Endothelial cell of umbilical vein (primary cell): ENCODE data around the gene TTC4. TPM values are rescaled to one million over a fixed set of nuclear protein-coding genes. Genes with fewer than 3 reads are reported as not detected.

Source experiments
- BruUV-seq: library from RNA; stranded (reverse); fragments of 400-500 nt; replicated peaks from 2 replicates; lab custom pipeline; 2021; lab: Mats Ljungman, UMichigan
- CTCF ChIA-PET: fragments of 300-600, 350-600 bp; sonication (Branson Sonifier 250); formaldehyde crosslinking; loops from one replicate; lab custom pipeline; 2021; ENCODE audit warnings: antibody characterized with exemption, inconsistent platforms; lab: Charles Lee
- POLR2A ChIA-PET: fragments of 300-600, 350-600 bp; sonication (Branson Sonifier 250); formaldehyde crosslinking; loops from one replicate; lab custom pipeline; 2021; ENCODE audit warnings: antibody characterized with exemption, inconsistent platforms; lab: Charles Lee
- DNase-seq: peaks from one replicate; pipeline ENCODE4 v3.0.0-alpha.2; 2011; ENCODE audit warnings: low read depth, low spot score
- FAIRE-seq: peaks from 2 replicates; lab custom pipeline; 2011; peaks lifted over from hg19 to GRCh38; lab: Jason Lieb, UNC
- H2AFZ ChIP-seq: 2 replicates; pipeline ENCODE4 v1.6.0; 2012; ENCODE audit warnings: low read depth, low read length, control low read depth, inconsistent platforms
- H3K27ac ChIP-seq: 2 replicates; pipeline ENCODE4 v1.5.1; 2011; ENCODE audit warnings: low read depth, mild to moderate bottlenecking, control low read depth, low read length, moderate library complexity; ENCODE audit not compliant: insufficient read depth
- H3K27me3 ChIP-seq, 2 experiments: 2 replicates each; pipeline versions ENCODE4 v1.6.0 to v1.6.1; 2011; ENCODE audit warnings: low read length in 2 of 2, mixed read lengths in 1 of 2; ENCODE audit not compliant: control insufficient read depth in 2 of 2, insufficient read depth in 2 of 2
- H3K36me3 ChIP-seq, 2 experiments: 2 replicates in 1 of 2; 3 replicates in 1 of 2; pipeline ENCODE4 v1.5.1; 2011; ENCODE audit warnings: low read length in 2 of 2, mild to moderate bottlenecking in 1 of 2, moderate library complexity in 1 of 2; ENCODE audit not compliant: control insufficient read depth in 2 of 2, insufficient read depth in 2 of 2; ENCODE audit errors: extremely low read depth in 1 of 2
- H3K4me1 ChIP-seq: 3 replicates; pipeline ENCODE4 v1.5.1; 2011; ENCODE audit warnings: mild to moderate bottlenecking, low read length; ENCODE audit not compliant: control insufficient read depth, insufficient read depth; ENCODE audit errors: extremely low read depth
- H3K4me2 ChIP-seq: 2 replicates; pipeline ENCODE4 v1.6.1; 2011; ENCODE audit warnings: low read length, control low read depth, mixed read lengths; ENCODE audit not compliant: insufficient read depth
- H3K4me3 ChIP-seq, 3 experiments: fragments of 200-600 bp in 1 of 3; sonication (generic), shearing (Covaris generic) in 1 of 3; replicated peaks in 1 of 3; 2 replicates each; pipeline ENCODE4 v1.5.1; 2011 to 2016; ENCODE audit warnings: control low read depth in 3 of 3, low read length in 3 of 3, mild to moderate bottlenecking in 2 of 3, inconsistent platforms in 1 of 3, low read depth in 1 of 3, moderate library complexity in 1 of 3; ENCODE audit not compliant: insufficient read depth in 1 of 3
- H3K79me2 ChIP-seq: 2 replicates; pipeline ENCODE4 v1.6.0; 2012; ENCODE audit warnings: low read length, inconsistent platforms; ENCODE audit not compliant: control insufficient read depth, insufficient read depth
- H3K9ac ChIP-seq: replicated peaks from 2 replicates; pipeline ENCODE3; 2011; ENCODE audit warnings: low read length, control low read depth; ENCODE audit not compliant: insufficient read depth; ENCODE audit errors: extremely low read depth
- H3K9me1 ChIP-seq: replicated peaks from 3 replicates; pipeline ENCODE4 v1.6.0; 2011; ENCODE audit warnings: mild to moderate bottlenecking, low read length; ENCODE audit not compliant: control insufficient read depth, insufficient read depth; ENCODE audit errors: extremely low read depth
- H3K9me3 ChIP-seq: replicated peaks from 2 replicates; pipeline ENCODE4 v1.5.1; 2012; ENCODE audit warnings: low read length, inconsistent platforms; ENCODE audit not compliant: control insufficient read depth, insufficient read depth
- H4K20me1 ChIP-seq: replicated peaks from 2 replicates; pipeline ENCODE3; 2011; ENCODE audit warnings: mild to moderate bottlenecking, low read length; ENCODE audit not compliant: control insufficient read depth, insufficient read depth; ENCODE audit errors: extremely low read depth
- CTCF ChIP-seq, 2 donors: IDR thresholded peaks; 1 replicate in 1 of 2; 2 replicates in 1 of 2; pipeline ENCODE4 v1.5.1; 2011; ENCODE audit warnings: low read length in 2 of 2, mild to moderate bottlenecking in 2 of 2, moderate library complexity in 2 of 2, control low read depth in 1 of 2, inconsistent platforms in 1 of 2, low read depth in 1 of 2; ENCODE audit not compliant: insufficient read depth in 1 of 2; ENCODE audit errors: extremely low read depth in 1 of 2
- EZH2 ChIP-seq: IDR thresholded peaks from 2 replicates; pipeline ENCODE4 v1.6.1; 2012; ENCODE audit warnings: borderline replicate concordance, low read depth, mild to moderate bottlenecking, moderate library complexity, low read length, inconsistent platforms; ENCODE audit not compliant: severe bottlenecking
- FOS ChIP-seq: IDR thresholded peaks from 2 replicates; pipeline ENCODE4 v1.6.1; 2011; ENCODE audit warnings: mild to moderate bottlenecking, low read length, moderate library complexity, borderline replicate concordance; ENCODE audit not compliant: insufficient read depth
- GATA2 ChIP-seq: IDR thresholded peaks from 2 replicates; pipeline ENCODE4 v1.7.0; 2011; ENCODE audit warnings: low read depth, mild to moderate bottlenecking, moderate library complexity, mixed read lengths, low read length; ENCODE audit not compliant: insufficient read length, insufficient read depth
- JUN ChIP-seq: IDR thresholded peaks from 2 replicates; pipeline ENCODE4 v1.6.1; 2011; ENCODE audit warnings: borderline replicate concordance, low read depth; ENCODE audit not compliant: insufficient read length, insufficient read depth
- MYC ChIP-seq: IDR thresholded peaks from one replicate; pipeline ENCODE4 v1.6.1; 2011; ENCODE audit warnings: mild to moderate bottlenecking, low read depth, low read length
- POLR2A ChIP-seq: IDR thresholded peaks from 2 replicates; pipeline ENCODE4 v1.6.1; 2012; ENCODE audit warnings: low read depth, mild to moderate bottlenecking, control low read depth, low read length
- POLR2AphosphoS5 ChIP-seq: IDR thresholded peaks from 2 replicates; pipeline ENCODE4 v1.6.1; 2012; ENCODE audit warnings: low read depth, mild to moderate bottlenecking, control low read depth, low read length, moderate library complexity; ENCODE audit not compliant: insufficient read depth
- dilution Hi-C: fragments of 300-500 bp; cut with MboI; formaldehyde crosslinking; loops from one replicate; pipeline ENCODE4 v1.15.0; 2019; ENCODE audit warnings: low sequenced_read_pairs; ENCODE audit not compliant: extremely low pct_ligation_motif_present
- intact Hi-C: fragments of 100-400 bp; cut with micrococcal nuclease; formaldehyde crosslinking; loops from one replicate; pipeline ENCODE4 v1.10.0; 2022
- polyA plus RNA-seq, 4 experiments: library from polyadenylated mRNA; depleted of rRNA in 3 of 4; stranded (reverse) in 3 of 4; unstranded in 1 of 4; fragments of >200 nt; gene quantifications; 2 replicates each; pipeline versions ENCODE4 v1.2.1 to v1.2.3, GENCODE V29; 2011 to 2012; ENCODE audit warnings: missing spikeins in 1 of 4
- total RNA-seq: library from RNA; stranded (reverse); gene quantifications from 2 replicates; pipeline ENCODE4 v1.2.3, GENCODE V29; 2021
- TF ChIP-seq, protein P1 (sequence below): IDR thresholded peaks from 2 replicates; pipeline ENCODE4 v1.6.1; 2011; ENCODE audit not compliant: insufficient read depth, insufficient read length

The TTC4 gene
- total and polyA plus RNA-seq, 2 donors (not counting 3 experiments of a cell fraction or from before 2014, with no cell fraction given), result 19.2 to 28.8 TPM

DNA sequence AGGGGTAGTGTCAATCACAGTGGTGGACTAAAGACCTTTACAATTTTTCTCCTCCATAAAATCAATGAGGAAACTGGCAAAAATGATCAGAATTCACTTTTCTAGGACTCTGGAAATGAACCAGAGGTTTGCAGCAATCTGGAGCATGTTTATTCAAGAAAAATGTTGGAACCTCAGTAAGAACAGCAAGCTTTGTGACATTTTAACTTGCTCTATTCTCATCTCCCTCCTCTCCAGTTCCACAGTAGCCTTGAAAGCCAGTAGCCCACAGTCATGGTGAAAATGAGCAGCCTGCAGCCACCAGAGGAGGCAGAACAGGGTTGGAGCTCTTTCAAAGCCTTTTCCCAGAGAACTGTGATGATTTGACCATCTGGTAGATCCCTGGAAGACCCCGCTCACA, 9.1 kb downstream of the TTC4 start:
- H3K36me3 ChIP-seq, result peaks cover 5 to 21% of the 10 kb centered on the region in 2 experiments
- H3K9ac ChIP-seq, result no peak overlapping the region
- no peaks in the 10 kb centered on the region for H3K9me3 ChIP-seq
- no peaks in the 10 kb centered on the region for H4K20me1 ChIP-seq
- ChIA-PET POLR2A (no interaction called here), CTCF (interaction anchor here (1.2 kb wide), 1 partner anchor 31 kb away, joined by 3 read pairs; no protein-coding TSS in a partner anchor)
- no peaks in the 10 kb centered on the region for H3K27me3 ChIP-seq
- BruUV-seq, result no TSS peak
- DNase-seq (no peak), FAIRE-seq (no peak)
- H3K4me1 ChIP-seq, result no peaks in the 10 kb centered on the region
- no peaks in the 10 kb centered on the region for H3K79me2 ChIP-seq
- no peak overlapping the region for H3K4me2 ChIP-seq
- H3K4me3 ChIP-seq, result no peak overlapping the region
- dilution Hi-C loops (no loop called here), intact Hi-C loops (no loop called here)
- no peak overlapping the region for H2AFZ ChIP-seq
- no peak overlapping the region for H3K27ac ChIP-seq
- no peaks in the 10 kb centered on the region for H3K9me1 ChIP-seq
- TF ChIP-seq CTCF (IDR thresholded peaks at IDR 0.05; ENCODE audit: extremely low read depth in 1 of 2, insufficient read depth in 1 of 2, low read depth in 1 of 2, low read length in 2 of 2), result no peak
- no peak for TF ChIP-seq FOS
- TF ChIP-seq POLR2AphosphoS5, result no peak
- no peak for TF ChIP-seq EZH2
- TF ChIP-seq GATA2, result no peak
- TF ChIP-seq MYC, result no peak
- no peak for TF ChIP-seq JUN
- no peak for TF ChIP-seq POLR2A
- TF ChIP-seq, protein P1, sequence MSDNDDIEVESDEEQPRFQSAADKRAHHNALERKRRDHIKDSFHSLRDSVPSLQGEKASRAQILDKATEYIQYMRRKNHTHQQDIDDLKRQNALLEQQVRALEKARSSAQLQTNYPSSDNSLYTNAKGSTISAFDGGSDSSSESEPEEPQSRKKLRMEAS, result no peak
